NCI-H526 treated with DMSO at 0.1 percent for 48 hours (cell line): Measurements from ENCODE around the gene NOP9.

ENCODE experiments used
- DNase-seq: peaks from one replicate; lab custom pipeline; 2025; lab: John Stamatoyannopoulos, UW

The NOP9 gene

GRCh38 chr14:24280797-24281460 lies 18.7 kb upstream of the NOP9 start:
- DNase-seq = no peak

- no peak for DNase-seq
Observed at GRCh38 chr14:24281636-24282035, 18.0 kb upstream of the NOP9 start.

- no peak for DNase-seq
Observed at GRCh38 chr14:24282736-24283135, 16.9 kb upstream of the NOP9 start.

GRCh38 chr14:24283796-24284460 lies 15.7 kb upstream of the NOP9 start:
- DNase-seq = no peak

- no peak for DNase-seq
Observed at GRCh38 chr14:24284501-24285035, 15.1 kb upstream of the NOP9 start.

GRCh38 chr14:24285351-24285750 lies 14.3 kb upstream of the NOP9 start:
- no peak for DNase-seq

GRCh38 chr14:24286996-24287395 lies 12.7 kb upstream of the NOP9 start:
- no peak for DNase-seq

- no peak for DNase-seq
Observed at GRCh38 chr14:24289649-24290280, 9.9 kb upstream of the NOP9 start.

- DNase-seq = no peak
Observed at GRCh38 chr14:24290746-24291145, 8.9 kb upstream of the NOP9 start.

GRCh38 chr14:24291446-24292117 lies 8.1 kb upstream of the NOP9 start:
- DNase-seq = no peak

- DNase-seq = no peak
Observed at GRCh38 chr14:24292118-24292807, 7.4 kb upstream of the NOP9 start.

GRCh38 chr14:24293525-24293924 lies 6.1 kb upstream of the NOP9 start:
- DNase-seq = no peak

- peak; percentile 11 for DNase-seq
Observed at GRCh38 chr14:24296341-24297157, 3.1 kb upstream of the NOP9 start.

GRCh38 chr14:24297190-24297964 lies 2.3 kb upstream of the NOP9 start:
- peak; percentile 7 for DNase-seq

- no peak for DNase-seq
Observed at GRCh38 chr14:24298892-24299254, 777 bp upstream of the NOP9 start.

- no peak for DNase-seq
Observed at GRCh38 chr14:24300326-24300980, 803 bp downstream of the NOP9 start.

- DNase-seq = no peak
Observed at GRCh38 chr14:24304019-24304387, 4.4 kb downstream of the NOP9 start.

- no peak for DNase-seq
Observed at GRCh38 chr14:24307156-24307574, 7.5 kb downstream of the NOP9 start.

GRCh38 chr14:24307575-24308341 lies 8.1 kb downstream of the NOP9 start, which contains the start of gene CIDEB:
Gene CIDEB, minus strand, starts transcription at chr14:24307977. Its CDS starts 119 bp downstream, at chr14:24307858.
- no peak for DNase-seq
